Measurements from ENCODE around the gene TFAM.

The TFAM gene

GRCh38 chr10:58444876-58445275 lies 59.7 kb downstream of the TFAM start:
- H3K9ac ChIP-seq (ENCODE audit: low read length) = no peak overlapping the region
- H2AK5ac ChIP-seq (ENCODE audit: low read length) = no peak overlapping the region
- no peak overlapping the region for H3K23ac ChIP-seq (ENCODE audit: low read length)
- no peaks in the 10 kb centered on the region for H3K4me1 ChIP-seq (ENCODE audit: control insufficient read depth, low read depth, low read length)
- H3K27ac ChIP-seq (ENCODE audit: low read depth, low read length) = no peak overlapping the region
- WGBS (ENCODE audit: extremely low coverage, insufficient coverage, low lambda C conversion rate) = no CpG with 5 or more reads among the region's 6 CpGs
- no peak overlapping the region for H2BK120ac ChIP-seq (ENCODE audit: low read depth, low read length)
- H3K27me3 ChIP-seq (ENCODE audit: insufficient read depth, low read length, poor library complexity) = no peaks in the 10 kb centered on the region
- no peaks in the 10 kb centered on the region for H3K79me2 ChIP-seq (ENCODE audit: control insufficient read depth, insufficient read depth, low read length)
- peak; percentile 4 for DNase-seq
- no peak overlapping the region for H4K8ac ChIP-seq (ENCODE audit: low read depth, low read length)
- H2BK5ac ChIP-seq (ENCODE audit: low read length) = no peak overlapping the region
- H3K4me3 ChIP-seq (ENCODE audit: low read length) = no peak overlapping the region
- no peak overlapping the region for H2BK15ac ChIP-seq (replicated peaks; ENCODE audit: low read depth)
- H3K4me2 ChIP-seq (ENCODE audit: low read length) = no peak overlapping the region
- no peaks in the 10 kb centered on the region for H3K36me3 ChIP-seq (ENCODE audit: control insufficient read depth, insufficient read depth, low read length)
- no peak overlapping the region for H4K5ac ChIP-seq (ENCODE audit: low read length)
- no peaks in the 10 kb centered on the region for H3K79me1 ChIP-seq (ENCODE audit: low read length)
- no peak overlapping the region for H3K18ac ChIP-seq (ENCODE audit: low read length)
- H3K4ac ChIP-seq (ENCODE audit: low read depth, low read length) = no peak overlapping the region
- H3K56ac ChIP-seq (ENCODE audit: low read length) = no peak overlapping the region

GRCh38 chr10:58448121-58448935 lies 63.1 kb downstream of the TFAM start:
- Histone ChIP-seq H2BK15ac (replicated peaks; ENCODE audit: low read depth) (no peak overlapping the region), H3K79me1 (ENCODE audit: low read length) (no peaks in the 10 kb centered on the region), H3K4ac (ENCODE audit: low read depth, low read length) (no peak overlapping the region), H3K27me3 (ENCODE audit: insufficient read depth, low read length, poor library complexity) (no peaks in the 10 kb centered on the region), H3K56ac (ENCODE audit: low read length) (no peak overlapping the region), H3K27ac (ENCODE audit: low read depth, low read length) (no peak overlapping the region), H3K4me1 (ENCODE audit: control insufficient read depth, low read depth, low read length) (no peaks in the 10 kb centered on the region), H2BK120ac (ENCODE audit: low read depth, low read length) (no peak overlapping the region), H3K23ac (ENCODE audit: low read length) (no peak overlapping the region), H3K9ac (ENCODE audit: low read length) (no peak overlapping the region), H2BK5ac (ENCODE audit: low read length) (no peak overlapping the region), H4K8ac (ENCODE audit: low read depth, low read length) (no peak overlapping the region), H3K4me3 (ENCODE audit: low read length) (no peak overlapping the region), H3K4me2 (ENCODE audit: low read length) (no peak overlapping the region), H4K5ac (ENCODE audit: low read length) (no peak overlapping the region), H2AK5ac (ENCODE audit: low read length) (no peak overlapping the region), H3K36me3 (ENCODE audit: control insufficient read depth, insufficient read depth, low read length) (no peaks in the 10 kb centered on the region), H3K79me2 (ENCODE audit: control insufficient read depth, insufficient read depth, low read length) (no peaks in the 10 kb centered on the region), H3K18ac (ENCODE audit: low read length) (no peak overlapping the region)
- no CpG with 5 or more reads among the region's 31 CpGs for WGBS (ENCODE audit: extremely low coverage, insufficient coverage, low lambda C conversion rate)
- no peak for DNase-seq

All from mesendoderm (in vitro differentiated cells).